IPS-15b (cell line): ENCODE results near the gene HLA-F.

Experiments used
- H3K27me3 ChIP-seq: one replicate; pipeline ENCODE4 v1.6.1; 2013; ENCODE audit warnings: low read length; ENCODE audit not compliant: control insufficient read depth, insufficient read depth
- H3K36me3 ChIP-seq: one replicate; pipeline ENCODE4 v1.6.1; 2013; ENCODE audit warnings: low read length; ENCODE audit not compliant: control insufficient read depth, insufficient read depth
- H3K4me1 ChIP-seq: one replicate; pipeline ENCODE4 v1.6.1; 2013; ENCODE audit warnings: mild to moderate bottlenecking, low read length; ENCODE audit not compliant: control insufficient read depth, insufficient read depth
- H3K4me3 ChIP-seq: one replicate; pipeline ENCODE4 v1.5.1; 2013; ENCODE audit warnings: low read depth, low read length
- H3K9ac ChIP-seq: one replicate; pipeline ENCODE4 v1.6.1; 2013; ENCODE audit warnings: low read depth, mild to moderate bottlenecking, low read length
- H3K9me3 ChIP-seq: one replicate; pipeline ENCODE4 v1.6.1; 2013; ENCODE audit warnings: mild to moderate bottlenecking, low read length; ENCODE audit not compliant: control insufficient read depth, insufficient read depth

HLA-F gene

DNA sequence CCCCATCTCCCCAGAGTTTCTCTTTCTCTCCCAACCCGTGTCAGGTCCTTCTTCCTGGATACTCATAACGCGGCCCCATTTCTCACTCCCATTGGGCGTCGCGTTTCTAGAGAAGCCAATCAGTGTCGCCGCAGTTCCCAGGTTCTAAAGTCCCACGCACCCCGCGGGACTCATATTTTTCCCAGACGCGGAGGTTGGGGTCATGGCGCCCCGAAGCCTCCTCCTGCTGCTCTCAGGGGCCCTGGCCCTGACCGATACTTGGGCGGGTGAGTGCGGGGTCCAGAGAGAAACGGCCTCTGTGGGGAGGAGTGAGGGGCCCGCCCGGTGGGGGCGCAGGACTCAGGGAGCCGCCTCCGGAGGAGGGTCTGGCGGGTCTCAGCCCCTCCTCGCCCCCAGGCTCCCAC lies at the start of gene HLA-F:
Gene HLA-F (plus strand): TSS at position 173 of the 404 bp plus-strand sequence. CDS start 30 bp downstream, at position 203.
- Histone ChIP-seq H3K4me3 (peak within 1 kb of the TSS; percentile 84), H3K9me3 (no peaks in the 10 kb centered on the region), H3K9ac (no peak within 1 kb of the TSS), H3K27me3 (peaks cover 33% of the 10 kb centered on the region), H3K4me1 (no peaks in the 10 kb centered on the region), H3K36me3 (no peaks in the 10 kb centered on the region)

DNA sequence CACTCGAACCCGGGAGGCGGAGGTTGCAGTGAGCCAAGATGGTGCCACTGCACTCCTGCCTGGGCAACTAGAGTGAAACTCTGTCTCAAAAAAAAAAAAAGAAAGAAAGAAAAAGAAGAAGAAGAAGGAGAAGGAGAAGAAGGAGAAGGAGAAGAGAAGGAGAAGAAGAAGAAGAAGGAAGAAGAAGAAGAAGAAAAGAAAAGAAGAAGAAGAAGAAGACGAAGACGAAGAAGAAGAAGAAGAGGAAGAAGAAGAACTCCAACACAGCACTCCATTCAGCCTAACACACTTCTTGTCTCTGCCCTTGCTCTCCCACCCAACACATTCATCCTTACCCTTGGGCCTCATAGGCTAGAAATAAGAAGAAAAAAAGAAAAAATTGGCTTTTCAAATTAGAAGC lies 49.2 kb upstream of the HLA-F start:
- Histone ChIP-seq H3K9ac (no peak overlapping the region), H3K36me3 (no peaks in the 10 kb centered on the region), H3K9me3 (no peaks in the 10 kb centered on the region), H3K4me3 (no peak overlapping the region), H3K27me3 (no peaks in the 10 kb centered on the region), H3K4me1 (peaks cover 2% of the 10 kb centered on the region)

DNA sequence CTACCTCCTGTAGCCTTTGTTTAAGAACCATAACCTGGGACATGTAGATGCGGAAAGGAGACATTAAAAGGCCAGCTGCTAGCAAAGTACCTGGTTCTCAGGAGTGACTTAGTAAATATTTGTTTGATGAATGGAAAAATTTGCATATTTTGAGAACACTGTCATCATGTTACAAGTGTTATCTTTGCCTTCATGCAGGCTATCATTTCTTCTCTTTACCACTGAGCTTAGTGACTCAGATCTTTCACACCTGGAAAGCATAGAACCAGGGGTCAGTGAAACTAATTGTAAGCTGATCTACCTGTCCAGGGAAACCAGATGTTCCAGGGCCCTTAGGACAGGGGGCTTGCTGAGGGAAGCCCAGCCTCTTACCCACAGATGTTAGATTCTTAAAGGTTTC lies 47.7 kb upstream of the HLA-F start:
- H3K27me3 ChIP-seq: no peaks in the 10 kb centered on the region
- no peak overlapping the region for H3K4me3 ChIP-seq
- H3K9me3 ChIP-seq: no peaks in the 10 kb centered on the region
- no peaks in the 10 kb centered on the region for H3K36me3 ChIP-seq
- H3K9ac ChIP-seq: no peak overlapping the region
- H3K4me1 ChIP-seq: peaks cover 2% of the 10 kb centered on the region

DNA sequence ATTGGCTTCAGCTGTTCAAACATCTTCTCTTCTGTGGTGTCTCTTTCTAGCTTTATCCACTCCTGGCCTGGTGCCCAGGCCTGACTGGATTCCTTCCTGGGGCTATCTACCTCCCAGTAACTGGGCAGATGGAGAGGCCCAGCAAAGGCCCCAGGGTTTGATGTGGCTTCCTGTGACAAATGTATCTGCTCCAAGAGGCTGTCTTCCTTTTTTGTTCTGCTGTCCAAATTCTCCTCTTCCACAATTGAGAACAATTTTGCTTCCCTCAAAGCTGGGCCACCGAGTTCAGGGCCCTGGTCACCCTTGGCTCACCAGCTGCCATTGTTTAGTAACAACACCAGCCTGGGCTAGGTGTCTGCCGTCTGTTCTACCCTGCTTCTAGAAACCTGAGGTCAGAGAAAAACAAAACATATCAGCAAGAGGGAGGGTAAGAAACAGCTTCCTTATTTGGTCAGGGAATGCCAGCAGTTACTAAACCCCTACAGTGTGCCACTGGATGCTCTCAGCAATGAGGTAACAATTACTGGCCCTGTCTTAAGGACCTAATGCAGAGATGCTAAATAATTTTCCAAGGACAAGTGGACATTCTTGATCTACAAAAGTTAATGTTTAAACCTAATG lies 46.1 kb upstream of the HLA-F start:
- Histone ChIP-seq H3K4me1 (peaks cover 2% of the 10 kb centered on the region), H3K9ac (no peak overlapping the region), H3K36me3 (no peaks in the 10 kb centered on the region), H3K27me3 (no peaks in the 10 kb centered on the region), H3K9me3 (no peaks in the 10 kb centered on the region), H3K4me3 (no peak overlapping the region)

DNA sequence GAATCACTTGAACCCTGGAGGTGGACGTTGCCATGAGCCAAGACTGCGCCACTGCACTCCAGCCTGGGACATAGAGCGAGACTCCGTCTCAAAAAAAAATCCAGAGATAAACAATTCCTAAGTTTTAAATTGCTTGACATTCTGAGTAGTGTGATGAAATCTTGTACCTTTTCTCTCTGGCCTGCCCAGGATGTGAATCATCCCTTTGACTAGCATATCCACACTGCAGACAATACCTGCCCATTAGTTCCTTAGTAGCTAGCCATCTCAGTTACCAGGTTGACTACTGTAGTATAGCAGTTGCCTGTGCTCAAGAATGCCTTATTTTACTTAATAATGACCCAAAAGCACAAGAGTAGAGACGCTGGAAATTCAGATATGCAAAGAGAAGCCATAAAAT lies 45.1 kb upstream of the HLA-F start:
- peaks cover 2% of the 10 kb centered on the region for H3K4me1 ChIP-seq
- H3K36me3 ChIP-seq: no peaks in the 10 kb centered on the region
- no peaks in the 10 kb centered on the region for H3K27me3 ChIP-seq
- H3K4me3 ChIP-seq: no peak overlapping the region
- H3K9ac ChIP-seq: no peak overlapping the region
- no peaks in the 10 kb centered on the region for H3K9me3 ChIP-seq

DNA sequence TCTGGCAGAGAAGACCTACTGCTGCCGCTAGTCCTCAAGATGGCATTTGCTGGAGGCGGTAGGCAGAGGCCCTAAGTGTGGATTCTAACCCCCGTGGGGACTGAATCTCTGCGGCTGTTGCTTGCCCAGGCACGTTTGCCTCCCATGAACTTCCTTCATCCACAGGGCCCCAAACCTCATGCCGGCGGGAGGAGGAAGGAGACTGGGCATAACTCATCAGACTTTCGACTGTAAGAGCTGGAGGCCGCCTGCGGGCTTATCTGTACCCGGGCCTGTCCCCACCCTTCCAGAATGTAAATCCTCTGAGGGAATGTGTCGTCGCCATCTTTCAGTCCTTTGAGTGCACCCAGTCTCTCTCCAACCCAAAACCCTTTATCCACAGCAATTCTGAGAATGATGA lies 43.3 kb upstream of the HLA-F start:
- H3K36me3 ChIP-seq: no peaks in the 10 kb centered on the region
- H3K4me1 ChIP-seq: peaks cover 10% of the 10 kb centered on the region
- no peak overlapping the region for H3K9ac ChIP-seq
- no peaks in the 10 kb centered on the region for H3K9me3 ChIP-seq
- no peaks in the 10 kb centered on the region for H3K27me3 ChIP-seq
- H3K4me3 ChIP-seq: no peak overlapping the region

DNA sequence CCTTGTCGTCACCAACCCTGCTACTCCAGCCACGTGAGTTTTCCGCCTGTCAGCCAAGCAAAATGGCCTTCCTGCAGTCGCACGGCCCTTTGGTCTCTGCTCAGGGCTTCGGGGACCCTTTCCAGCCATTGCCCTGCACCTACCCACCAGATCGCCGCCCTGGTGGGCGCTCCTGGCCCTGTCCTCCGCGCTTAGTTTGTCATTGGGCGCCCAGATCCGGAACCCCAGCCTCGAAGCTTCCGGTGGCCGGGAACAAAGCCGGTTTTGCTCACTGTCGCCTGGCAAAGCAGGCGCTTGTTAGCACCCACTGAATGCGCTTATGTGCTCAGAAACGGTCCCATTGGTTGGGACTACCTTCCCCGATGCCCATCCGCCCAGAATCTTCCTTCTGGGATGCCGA lies 42.8 kb upstream of the HLA-F start:
- H3K4me1 ChIP-seq: peaks cover 10% of the 10 kb centered on the region
- H3K36me3 ChIP-seq: no peaks in the 10 kb centered on the region
- H3K9me3 ChIP-seq: no peaks in the 10 kb centered on the region
- no peak overlapping the region for H3K9ac ChIP-seq
- no peak overlapping the region for H3K4me3 ChIP-seq
- no peaks in the 10 kb centered on the region for H3K27me3 ChIP-seq

DNA sequence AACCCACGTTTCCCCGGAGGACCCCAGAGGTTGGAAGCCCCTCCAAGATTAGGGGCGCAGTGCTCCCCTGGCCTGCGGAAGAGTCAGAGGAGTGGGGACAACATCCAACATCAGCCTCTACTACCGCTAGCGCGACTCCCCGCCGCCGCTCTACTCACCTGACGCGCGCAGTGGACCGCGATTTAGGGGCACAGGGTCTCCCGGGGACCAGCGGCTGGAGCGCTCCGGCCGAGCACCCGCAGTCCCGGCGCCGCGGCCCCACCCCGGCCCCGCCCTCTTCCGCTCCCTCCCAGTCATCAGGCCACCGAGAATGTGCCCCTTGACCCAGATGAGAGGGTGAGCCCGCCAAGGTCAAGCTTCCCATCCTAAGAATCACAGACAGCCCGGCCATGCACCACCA lies 42.3 kb upstream of the HLA-F start, which contains the start of gene ZFP57:
Gene ZFP57 (minus strand): TSS at position 249 of the 400 bp plus-strand sequence. CDS start 4,149 bp downstream, outside the sequence.
- H3K27me3 ChIP-seq: no peaks in the 10 kb centered on the region
- no peaks in the 10 kb centered on the region for H3K36me3 ChIP-seq
- H3K4me3 ChIP-seq: no peak within 1 kb of the TSS
- peaks cover 10% of the 10 kb centered on the region for H3K4me1 ChIP-seq
- H3K9me3 ChIP-seq: no peaks in the 10 kb centered on the region
- no peak within 1 kb of the TSS for H3K9ac ChIP-seq

DNA sequence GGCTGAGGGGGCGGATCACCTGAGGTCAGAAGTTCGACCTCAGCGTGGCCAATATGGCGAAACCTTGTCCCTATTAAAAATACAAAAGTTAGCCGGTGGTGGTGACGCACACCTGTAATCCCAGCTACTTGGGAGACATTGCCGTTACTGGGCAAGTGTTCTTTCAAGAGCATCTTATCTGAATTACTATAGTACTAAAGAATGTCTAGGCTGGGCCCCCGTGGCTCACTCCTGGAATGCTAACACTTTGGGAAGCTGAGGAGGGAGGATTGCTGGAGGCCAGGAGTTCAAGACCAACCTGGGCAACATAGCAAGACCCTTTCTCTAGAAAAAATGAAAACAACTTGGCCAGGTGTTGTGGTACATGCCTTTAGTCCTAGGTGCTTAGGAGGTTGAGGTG lies 41.4 kb upstream of the HLA-F start:
- Histone ChIP-seq H3K27me3 (no peaks in the 10 kb centered on the region), H3K36me3 (no peaks in the 10 kb centered on the region), H3K4me1 (peaks cover 10% of the 10 kb centered on the region), H3K9me3 (no peaks in the 10 kb centered on the region), H3K4me3 (no peak overlapping the region), H3K9ac (no peak overlapping the region)

DNA sequence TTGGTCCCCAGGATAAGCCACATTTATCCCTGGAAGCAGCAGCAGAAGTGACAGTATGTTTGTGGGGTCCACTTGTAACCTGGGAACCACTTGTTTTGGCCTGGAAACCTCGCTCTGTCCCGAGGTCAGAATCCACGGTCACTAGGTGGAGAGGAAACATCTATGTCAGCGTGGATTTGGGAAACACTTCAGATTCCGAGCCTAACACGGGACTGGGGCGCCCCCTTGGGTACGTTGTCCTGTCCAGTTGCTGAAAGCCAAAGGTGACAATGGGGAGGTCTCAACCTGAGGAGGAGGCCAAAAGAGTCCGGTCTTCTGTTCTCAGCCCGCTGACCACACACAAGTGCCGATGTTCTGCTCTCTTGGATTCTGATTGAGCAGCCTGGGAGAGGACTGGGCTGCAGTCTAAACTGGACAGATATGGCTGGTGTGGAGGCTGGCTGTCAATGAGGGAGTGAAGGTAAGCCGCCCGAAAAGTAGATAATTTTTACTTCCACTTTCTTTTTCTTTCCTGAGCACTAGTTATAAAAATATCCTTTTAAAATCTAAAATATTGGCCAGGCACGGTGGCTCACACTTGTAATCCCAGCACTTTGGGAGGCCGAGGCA lies 37.4 kb upstream of the HLA-F start:
- no peaks in the 10 kb centered on the region for H3K9me3 ChIP-seq
- no peak overlapping the region for H3K4me3 ChIP-seq
- no peaks in the 10 kb centered on the region for H3K36me3 ChIP-seq
- H3K4me1 ChIP-seq: peaks cover 8% of the 10 kb centered on the region
- H3K9ac ChIP-seq: no peak overlapping the region
- no peaks in the 10 kb centered on the region for H3K27me3 ChIP-seq

DNA sequence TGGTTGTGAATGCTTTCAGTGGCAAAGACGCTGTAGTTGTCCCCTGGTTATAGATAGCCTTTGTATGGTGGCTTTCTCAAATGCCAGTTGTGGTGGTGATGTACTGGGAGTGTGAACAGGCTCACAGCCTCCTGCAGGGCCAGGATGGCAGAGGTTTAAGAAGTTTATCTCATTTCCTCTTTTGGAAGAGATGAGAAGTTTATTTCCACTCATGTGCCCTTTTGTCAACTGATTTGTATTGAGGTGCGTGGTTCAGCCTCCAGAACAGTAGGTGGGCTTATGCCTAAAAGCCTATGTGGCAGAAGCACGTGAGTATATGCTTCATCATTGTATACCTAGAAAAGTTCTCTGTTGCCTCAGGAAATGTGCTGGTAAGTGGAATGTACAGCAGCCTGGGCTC lies 28.6 kb upstream of the HLA-F start:
- Histone ChIP-seq H3K4me1 (peaks cover 5% of the 10 kb centered on the region), H3K36me3 (no peaks in the 10 kb centered on the region), H3K9ac (no peak overlapping the region), H3K9me3 (no peaks in the 10 kb centered on the region), H3K4me3 (no peak overlapping the region), H3K27me3 (peaks cover 2% of the 10 kb centered on the region)
